Activated T-cell treated with anti-CD3 and anti-CD28 coated beads for 4 hours (primary cell): Measurements from ENCODE around the gene SH3RF3.
"Not testable (repeated sequence)": the region's sequence is repeated elsewhere in the genome, so short reads cannot be mapped to it uniquely, and the experiment has no call there.

ENCODE experiments used
- DNase-seq: peaks from one replicate; pipeline ENCODE4 v3.0.0-alpha.2; 2020

SH3RF3 gene

DNA sequence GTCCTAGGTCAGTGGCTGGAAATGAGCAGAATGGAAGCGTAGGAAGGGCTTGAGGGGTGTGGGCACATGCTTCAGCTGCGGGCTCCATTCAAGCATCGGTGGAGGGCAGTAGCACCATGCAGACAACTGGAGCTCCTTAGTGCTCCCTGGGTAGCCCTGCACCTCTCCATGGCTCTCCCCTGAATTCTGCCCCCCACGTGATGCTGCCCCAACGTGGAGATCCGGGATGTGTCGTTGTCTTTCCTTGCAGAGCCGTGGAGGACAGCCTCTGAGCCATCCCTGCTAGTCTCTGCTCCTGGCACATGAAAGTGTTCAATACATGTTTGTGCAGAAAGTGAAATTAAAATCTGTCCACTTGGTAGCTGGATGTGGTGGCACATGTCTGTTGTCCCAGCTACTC is 94.5 kb downstream of the SH3RF3 start:
- DNase-seq: no peak

DNA sequence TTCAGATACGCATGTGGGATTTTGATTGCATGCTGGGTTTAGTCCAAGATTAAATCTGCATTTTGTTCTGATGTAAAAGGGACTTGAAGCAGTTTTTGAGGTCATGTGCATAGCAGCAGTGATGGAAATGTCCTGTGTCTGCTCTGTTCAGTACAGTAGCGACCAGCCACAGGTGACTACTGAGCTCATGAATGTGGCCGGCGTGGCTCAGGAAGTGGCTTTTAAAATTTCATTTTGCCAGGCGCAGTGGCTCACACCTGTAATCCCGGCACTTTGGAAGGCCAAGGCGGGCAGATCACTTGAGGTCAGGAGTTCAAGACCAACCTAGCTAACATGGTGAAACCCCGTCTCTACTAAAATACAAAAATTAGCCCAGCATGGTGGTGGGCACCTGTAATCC is 95.3 kb downstream of the SH3RF3 start:
- not testable (repeated sequence) for DNase-seq

DNA sequence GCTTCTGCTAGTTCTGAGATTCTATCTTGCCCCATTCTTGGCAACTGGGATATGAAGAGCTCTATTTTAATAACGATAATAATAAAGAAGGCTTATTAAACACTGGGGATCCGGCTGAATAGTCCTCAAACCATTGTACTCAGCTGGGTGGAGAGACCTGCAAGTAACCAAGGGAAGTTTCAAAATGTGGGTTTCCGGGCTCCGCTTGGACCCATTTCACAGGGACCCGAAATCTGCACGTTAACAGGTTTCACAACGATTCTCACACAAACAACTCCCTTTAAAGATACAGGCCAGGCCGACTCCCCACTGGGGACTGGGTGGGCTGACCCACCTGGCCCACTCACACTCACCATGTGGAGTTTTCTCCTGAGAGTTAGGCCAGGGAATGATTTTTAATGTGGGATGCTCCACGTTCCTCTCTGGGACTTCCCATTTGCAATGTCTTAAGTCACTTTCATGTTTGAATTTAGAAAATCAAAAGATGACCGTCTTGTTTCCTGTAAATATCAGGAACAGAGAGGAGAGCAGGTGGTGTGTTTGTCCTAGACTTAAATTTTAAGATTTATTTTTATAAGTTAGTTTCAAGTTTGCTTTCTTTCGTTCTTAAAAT is 96.3 kb downstream of the SH3RF3 start:
- no peak for DNase-seq

DNA sequence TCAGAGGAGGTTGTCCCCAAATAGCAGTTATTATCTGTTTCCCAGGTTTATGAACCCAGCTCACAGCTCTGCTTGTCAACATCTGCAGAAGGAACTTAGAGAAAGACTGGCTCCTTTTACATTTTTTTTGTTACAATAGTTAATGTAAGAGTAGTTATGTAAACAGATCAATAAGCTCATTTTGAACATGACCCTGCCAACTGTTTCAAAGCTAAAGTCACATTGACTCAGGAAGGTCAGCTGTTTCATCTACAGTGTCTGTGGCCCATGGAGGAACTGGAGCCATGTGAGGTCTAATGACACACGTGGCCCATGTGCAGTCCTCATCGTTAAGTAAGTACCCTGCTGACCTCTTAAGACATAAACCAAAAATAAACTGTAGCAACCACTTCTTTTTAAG is 97.1 kb downstream of the SH3RF3 start:
- DNase-seq: no peak

DNA sequence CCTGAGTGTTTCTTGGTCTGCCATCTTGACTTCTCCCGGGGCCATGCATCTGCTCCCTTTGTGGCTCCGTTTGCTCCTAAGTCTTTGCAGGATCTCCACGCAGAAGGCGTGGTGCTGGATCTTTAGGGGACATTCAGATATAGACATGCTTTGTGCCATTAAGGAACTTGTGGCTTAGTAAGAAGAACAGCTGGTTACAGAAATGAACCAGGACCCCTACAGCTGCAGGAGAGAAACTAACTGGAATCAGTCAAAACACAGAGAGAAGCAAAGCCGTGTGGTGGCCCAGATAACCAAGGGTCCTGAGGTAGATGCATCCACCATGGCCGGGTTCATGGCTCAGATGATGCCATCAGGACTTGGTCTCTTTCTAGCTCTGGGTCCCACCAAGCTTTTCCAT is 97.6 kb downstream of the SH3RF3 start:
- no peak for DNase-seq

DNA sequence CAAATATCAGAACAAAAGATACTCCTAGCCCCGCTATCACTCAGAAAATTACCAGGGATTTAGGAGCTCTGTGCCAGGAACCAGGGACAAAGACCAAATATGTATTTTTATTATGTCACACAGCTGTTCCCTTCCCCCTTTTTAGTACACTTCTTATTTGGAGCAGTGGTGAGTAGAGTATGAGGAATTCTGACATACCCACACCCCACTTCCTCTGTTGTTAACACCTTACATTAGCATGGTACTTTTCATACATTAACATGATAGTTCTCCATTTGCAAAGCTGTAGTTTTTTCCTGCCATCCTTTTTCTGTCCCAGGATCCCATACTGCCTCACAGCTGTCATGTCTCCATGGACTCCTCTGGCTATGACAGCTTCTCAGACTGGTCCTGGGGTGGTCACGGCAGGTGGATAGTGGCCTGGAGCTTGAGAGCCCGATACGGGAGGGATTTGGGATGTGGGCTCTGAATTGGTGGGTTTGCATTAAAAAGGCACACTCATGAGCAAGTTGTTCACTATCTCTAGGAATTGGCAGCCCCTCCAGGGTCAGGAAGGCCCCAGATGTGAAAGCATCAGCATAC is 100.2 kb downstream of the SH3RF3 start:
- DNase-seq: no peak

DNA sequence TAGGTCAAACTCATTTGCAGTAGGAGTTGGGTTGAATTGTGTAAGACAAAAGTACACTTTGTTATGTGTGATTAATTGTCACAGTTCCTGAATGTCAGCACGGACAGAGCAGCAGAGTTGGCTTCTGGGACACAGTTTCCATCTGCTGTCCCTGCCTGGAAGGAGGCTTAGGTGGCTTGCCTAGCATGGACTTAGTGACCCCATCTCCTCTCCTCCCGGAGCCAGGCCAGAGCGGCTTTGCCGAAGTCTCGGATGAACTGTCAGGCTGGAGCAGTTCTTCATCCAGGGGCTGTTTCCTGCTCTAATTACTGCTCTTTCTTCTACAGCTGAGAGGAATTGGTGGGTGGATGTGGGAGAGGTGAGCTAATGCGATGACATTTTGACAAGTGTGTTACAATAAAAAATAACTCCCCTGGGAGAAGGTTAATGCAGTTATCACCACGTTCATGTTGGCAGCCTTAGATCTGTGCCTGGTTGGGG is 102.0 kb downstream of the SH3RF3 start:
- DNase-seq: no peak

DNA sequence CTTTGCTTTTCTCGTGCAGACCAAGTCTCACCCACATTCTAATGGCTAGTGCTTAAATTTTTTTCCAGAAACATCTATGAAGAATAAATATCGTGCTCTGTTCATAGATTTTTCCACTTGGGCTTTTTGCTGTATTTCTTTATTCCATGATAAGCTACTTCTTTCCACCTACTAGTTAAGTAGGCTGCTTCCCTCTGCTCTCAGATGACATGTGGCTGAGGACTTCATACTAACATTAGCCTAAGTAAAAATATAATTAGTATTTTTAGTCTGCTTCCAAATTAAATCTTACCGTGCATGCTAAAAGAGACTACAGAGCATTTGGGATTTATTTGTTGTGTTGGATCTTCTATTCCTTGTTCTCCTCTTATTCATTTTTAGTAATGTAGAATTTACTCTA is 102.4 kb downstream of the SH3RF3 start:
- DNase-seq: no peak

DNA sequence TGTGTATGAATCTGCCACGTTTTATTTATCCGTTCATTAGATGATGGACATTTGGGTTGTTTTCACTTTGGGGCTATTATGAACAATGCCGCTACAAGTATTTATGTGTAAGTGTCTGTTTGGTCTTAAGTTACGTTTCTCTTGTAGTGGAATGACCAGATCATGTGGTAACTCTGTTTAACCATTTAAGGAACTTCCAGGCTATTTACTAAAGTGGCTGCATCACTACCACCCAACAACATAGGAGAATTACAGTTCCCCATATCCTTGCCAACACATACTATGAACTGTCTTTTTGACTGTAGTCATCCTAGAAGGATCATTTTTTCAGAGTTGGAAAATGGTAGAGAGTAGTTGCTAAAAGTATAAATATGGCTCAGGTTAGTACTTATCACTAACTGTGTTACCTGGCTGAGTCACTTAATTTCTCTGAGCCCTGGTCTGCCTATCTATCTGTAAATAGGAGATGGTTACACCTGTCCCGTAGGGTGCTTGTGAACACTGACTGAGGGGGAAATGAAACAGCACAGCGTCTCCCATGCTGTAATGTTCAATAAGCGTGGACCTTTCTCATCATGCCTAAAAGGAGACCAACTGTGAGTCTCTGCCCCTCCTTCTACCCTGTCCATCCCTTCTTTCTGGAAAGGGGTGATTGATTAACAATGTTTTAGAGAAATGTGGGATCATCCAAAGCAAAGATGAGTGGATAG is 103.1 kb downstream of the SH3RF3 start:
- no peak for DNase-seq

DNA sequence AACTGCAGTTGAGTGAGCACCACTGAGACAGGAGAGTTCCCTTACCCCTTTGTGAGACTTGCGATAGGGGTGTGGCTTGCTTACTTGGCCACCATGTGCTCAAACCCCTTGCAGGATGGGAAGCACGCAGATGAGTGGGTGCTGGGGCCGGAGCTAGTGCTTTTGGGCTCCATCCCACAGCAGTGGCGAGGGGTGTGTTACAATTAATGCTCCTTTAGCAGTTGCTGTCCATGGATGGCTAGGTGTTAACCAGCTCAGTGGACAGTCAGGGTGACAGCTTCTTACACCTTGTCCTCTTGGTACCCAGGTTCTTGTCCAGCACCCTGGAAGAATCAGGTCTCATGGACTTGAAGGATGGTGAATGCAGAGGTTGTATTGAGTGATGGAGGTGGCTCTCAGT is 103.9 kb downstream of the SH3RF3 start:
- DNase-seq: no peak

DNA sequence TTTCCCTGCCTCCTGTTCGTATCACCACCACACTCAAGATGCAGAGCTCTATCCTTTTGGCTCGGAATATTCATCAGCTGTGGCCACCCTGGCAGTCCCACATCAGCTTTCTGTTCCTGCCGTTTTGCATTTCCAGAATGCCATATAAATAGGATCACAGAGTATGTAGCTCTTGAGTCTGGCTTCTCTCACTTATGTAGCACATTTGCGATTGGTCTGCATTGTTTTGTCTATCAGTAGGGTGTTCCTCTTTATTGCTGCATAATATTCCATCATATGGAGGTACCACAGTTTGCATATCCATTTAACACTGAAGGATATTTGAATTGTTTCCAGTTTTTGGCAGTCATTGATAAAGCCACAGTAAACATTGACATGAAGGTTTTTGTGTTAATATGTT is 104.6 kb downstream of the SH3RF3 start:
- no peak for DNase-seq

DNA sequence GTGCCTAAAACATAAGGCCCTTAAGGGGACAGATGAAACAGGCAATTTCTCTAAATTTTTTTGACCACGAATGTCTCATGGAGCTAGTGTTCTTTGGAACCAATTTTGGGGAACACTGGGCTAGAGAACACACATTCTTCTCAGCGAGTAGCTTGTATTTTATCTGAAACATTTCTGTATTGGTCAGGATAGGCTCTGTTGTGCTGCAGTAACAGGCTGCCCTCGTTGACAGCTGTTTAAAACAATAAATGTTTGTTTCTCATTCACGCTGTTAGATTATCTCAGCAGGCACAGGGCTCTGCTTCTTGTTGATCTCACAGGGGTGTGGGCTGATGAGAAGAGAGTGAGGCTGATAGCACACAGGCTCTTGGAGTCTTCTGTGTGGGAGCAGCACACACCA is 105.3 kb downstream of the SH3RF3 start:
- no peak for DNase-seq

DNA sequence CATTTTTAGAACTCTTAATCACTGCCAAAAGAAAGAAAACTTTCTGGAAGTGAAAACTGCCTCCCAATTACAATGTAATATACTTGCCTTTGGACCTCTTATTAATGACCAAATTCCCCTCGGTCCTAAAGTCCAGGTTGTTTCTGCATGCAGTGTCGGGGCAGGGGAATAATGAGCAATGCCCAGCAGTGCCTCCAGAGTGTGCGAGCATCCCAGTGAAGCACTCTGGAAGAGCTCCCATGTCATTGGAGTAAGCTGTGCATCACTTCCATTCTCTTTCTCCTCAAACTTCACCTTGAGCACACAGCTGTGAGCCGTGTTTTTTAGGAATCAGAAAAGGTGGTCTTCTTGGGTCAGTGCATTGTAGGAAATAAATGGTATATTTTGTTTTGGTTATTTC is 107.1 kb downstream of the SH3RF3 start:
- no peak for DNase-seq

DNA sequence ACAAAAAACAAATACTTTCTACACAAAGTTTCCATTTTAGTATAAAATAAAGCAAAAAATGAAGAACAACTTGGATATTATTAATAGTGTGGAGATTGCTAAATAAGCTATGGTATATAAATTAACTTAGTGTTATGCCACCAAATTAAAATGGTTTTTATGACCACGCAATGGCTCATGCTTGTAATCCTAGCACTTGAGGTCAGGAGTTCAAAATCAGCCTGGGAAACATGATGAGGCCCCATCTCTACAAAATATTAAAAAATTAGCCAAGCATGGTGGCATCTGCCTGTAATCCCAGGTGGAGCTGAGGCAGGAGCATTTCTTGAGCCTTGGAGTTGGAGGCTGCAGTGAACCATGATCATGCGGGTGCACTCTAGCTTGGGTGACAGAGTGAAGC is 108.8 kb downstream of the SH3RF3 start:
- no peak for DNase-seq

DNA sequence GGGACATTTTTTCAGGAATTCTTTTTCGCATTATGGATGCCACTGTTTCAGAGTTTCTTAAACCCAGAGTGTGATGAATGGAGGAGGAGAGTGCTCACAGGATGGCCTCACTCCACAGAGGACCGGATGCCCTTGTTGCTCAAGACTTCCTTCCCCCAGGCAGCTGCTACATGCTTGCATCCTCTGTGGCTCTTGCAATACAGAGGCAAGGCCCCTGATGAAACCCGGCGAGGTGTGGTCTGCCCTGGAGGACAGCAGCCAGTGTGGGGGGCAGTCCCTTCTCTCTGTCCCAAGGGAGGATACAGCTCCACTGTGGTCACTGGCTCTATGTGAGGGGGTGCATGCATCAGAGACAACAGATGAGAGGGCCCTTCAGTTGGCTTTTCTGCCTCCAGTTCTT is 109.6 kb downstream of the SH3RF3 start:
- DNase-seq: no peak

DNA sequence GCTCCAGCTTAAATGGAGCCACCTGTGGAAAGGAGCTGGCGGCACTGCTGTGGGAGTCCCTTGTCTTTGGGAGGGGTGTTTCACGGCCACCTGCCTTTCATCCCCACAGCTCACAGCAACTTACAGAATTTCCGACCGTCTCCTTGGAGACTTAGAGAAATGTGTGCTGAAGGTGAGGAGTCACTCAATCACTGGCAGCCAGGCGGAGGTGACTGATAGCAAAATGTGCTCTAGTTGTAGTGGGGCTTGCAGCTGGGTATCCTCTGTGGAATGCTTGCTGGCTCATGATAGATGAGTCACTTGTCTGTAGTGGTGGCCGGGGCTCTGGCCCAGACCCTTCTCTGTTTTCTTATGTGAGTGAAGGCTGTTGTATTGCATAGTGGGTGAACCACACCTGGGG is 110.7 kb downstream of the SH3RF3 start:
- no peak for DNase-seq

DNA sequence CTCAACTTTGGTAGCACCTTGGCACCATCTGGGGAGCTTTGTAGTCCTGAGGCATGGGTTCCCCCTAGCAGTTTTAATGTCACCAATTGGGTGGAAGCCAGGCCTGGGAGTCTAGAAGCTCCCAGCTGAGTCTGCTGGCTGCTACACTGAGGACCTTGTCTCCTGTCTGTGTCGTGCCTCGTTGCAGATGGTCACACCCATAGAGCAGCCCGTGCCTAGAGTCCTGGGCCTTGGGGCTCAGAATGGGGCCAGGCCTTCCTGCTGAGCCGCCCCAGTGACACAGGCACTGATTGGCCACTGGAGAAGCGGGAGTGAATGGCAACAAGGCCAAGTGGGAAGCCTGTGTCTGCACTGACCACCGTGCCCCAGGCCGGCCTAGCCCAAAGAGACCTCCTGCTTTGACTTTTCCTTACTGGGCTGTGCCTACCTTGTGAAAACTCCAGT is 113.2 kb downstream of the SH3RF3 start:
- DNase-seq: no peak

DNA sequence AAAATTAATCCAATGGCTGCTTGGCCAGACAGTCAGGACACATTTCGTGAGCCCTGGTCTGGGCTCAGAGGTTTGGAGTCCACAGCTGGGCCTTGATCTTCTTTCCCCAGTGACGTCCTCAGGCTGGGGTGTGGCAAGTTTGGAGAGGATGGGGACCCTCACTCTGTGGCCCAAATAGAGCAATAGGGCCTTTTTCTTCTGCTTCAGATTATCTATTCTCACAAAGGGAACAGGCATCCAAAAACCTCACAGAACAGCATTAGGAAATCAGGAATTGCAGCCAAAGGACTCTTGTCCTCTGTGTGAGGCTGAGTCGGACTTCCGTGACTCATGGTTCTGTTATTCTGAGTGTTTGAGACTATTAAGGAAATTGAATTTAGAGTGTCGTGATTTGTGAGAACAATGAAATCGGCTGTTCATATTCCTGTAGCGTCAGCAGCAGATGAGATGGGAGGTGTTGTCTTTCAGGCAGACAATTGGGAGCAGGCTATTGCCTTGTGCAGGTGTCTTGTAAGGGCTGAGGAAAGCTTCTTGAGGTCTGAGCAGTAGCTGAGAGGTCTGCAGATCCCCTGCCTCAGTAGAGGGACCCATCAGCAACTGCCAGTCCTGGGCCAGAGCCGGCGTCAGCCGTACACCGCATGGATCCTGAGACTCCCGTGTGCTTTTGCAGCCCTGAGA is 113.8 kb downstream of the SH3RF3 start:
- no peak for DNase-seq

DNA sequence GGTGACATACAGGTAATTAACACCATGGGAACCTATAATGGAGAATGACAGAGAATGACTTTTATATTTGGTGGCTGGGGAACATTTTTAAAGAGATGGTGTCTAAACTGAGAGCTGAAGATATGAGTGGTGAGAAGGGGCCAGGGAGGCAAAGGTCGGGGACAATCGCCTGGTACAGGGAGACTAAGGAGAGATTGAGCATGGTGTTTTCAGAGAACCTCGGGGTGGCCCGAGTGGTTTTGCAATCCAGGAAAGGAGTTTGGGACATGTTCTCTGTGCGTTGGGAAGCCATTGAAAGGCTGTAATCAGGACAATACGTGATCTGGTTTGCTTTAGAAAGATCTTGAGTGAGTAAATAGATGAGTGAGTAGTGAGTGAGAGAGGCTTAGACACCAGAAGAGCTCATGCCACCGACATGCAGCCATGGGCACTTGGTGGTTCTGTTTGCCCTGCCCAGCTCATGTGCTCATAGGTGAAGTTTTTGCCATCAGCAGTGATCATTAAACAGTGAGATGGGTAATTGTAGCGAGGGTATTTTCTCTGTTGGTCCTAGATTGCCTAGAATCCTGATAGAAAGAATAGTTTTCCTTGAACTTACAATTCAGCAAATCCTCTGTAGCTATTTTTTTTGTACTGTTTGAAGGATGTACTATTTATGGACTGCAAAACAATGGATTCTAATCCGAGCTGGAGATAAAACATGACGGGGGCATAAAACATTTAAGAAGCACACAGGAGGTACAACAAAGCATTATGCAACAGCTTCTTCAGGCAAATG is 114.7 kb downstream of the SH3RF3 start:
- DNase-seq: no peak

DNA sequence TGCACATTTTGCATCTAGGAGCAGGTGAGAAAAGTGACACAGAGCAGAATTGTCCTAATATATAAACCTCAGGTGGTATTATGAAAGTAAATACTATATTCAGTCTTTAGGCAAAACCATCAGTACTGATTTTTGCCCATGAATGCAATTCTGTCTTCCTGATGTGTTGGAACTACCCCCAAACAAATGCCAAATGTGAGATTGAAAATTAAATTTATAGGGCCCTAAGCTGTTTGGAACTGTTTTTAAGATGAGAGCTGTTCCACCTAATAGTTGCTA is 115.2 kb downstream of the SH3RF3 start:
- no peak for DNase-seq

DNA sequence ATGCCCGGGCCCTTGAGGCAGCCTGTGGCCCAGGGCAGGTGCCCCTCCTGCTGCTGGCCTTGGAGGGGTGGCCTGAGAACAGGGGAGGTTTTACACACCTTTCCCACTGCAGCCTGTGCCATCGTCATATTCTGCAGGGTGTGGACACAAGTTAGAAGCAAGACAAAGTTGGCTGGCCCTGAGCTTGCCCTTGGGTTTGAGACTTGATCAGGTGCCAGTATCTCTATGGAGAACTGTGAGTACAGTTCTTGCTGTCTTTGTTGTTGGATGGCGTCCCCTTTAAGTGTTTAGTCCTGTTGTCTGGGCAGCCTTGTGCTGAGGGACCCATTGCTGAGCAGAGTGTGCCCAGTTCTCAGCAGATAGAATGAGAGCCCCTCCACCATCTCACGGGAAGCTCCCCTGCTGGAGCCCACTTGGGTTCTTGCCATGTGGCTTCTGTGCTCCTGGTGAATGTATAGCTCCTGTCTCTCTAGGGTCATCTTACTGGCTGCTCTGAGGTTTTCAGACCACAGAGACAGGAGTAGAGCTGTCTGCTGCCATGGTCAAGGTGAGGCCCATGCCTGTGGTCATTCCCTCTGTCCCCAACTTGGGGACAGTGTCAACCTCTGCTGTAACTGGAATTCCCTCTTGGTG is 115.9 kb downstream of the SH3RF3 start:
- no peak for DNase-seq

DNA sequence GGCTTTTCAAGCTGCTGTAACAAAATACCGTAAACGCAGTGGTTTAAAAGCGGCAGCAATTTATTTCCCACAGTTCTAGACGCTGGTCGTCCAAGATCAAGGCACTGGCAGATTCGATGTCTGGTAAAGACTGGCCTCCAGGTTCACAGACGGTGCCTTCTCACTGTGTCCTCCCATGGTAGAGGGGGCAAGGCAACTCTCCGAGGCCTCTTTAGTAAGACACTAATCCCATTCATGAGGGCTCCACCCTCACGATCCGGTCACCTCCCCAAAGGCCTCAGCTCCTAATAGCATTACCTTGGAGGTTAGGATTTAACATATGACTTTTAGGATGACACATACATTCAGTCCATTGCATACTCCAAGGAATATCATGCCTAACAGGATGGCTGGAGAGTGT is 117.2 kb downstream of the SH3RF3 start:
- DNase-seq: no peak

DNA sequence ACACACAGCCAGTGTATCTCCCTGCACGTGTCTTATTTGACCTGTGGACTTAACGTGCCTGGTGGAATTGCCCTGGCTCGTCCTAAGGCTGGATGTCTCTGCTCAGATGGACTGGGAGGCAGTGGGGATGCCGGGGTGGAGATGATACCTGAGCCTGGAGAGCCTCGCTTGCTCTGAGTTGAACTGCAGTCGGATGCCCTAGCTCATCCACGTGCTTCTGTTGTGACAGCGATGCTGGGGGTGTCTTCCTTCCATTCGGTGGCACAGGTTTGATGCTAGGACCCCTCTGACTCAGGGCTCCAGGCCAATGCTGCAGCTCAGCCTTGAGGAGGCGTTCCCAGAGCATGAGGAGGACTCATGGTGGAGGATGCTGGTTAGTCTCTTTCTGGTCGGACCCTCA is 117.6 kb downstream of the SH3RF3 start:
- DNase-seq: no peak
